ENCODE results near the gene SIRPB1.
"Not testable (repeated sequence)": the region's sequence is repeated elsewhere in the genome, so short reads cannot be mapped to it uniquely, and the experiment has no call there.

SIRPB1 gene

GRCh38 chr20:1646975-1647431, 27.2 kb upstream of the SIRPB1 start:
- H3F3A ChIP-seq (ENCODE audit: insufficient read depth, low read length) = no peaks in the 10 kb centered on the region
- no peak for DNase-seq
- no peaks in the 10 kb centered on the region for H3K9me2 ChIP-seq (replicated peaks; ENCODE audit: insufficient read depth, low read length)
- H3K36me3 ChIP-seq (replicated peaks; ENCODE audit: insufficient read depth, low read length) = no peaks in the 10 kb centered on the region
- TF ChIP-seq EZH2phosphoT487 (IDR thresholded peaks at IDR 0.05; ENCODE audit: low read length) (no peak), EZH2 (optimal IDR thresholded peaks at IDR 0.05; ENCODE audit: low read depth, low read length) (no peak), CTCF (IDR thresholded peaks at IDR 0.05; ENCODE audit: low read length) (no peak)
- H3K9me3 ChIP-seq (replicated peaks; ENCODE audit: insufficient read depth, low read length) = no peaks in the 10 kb centered on the region
- no peaks in the 10 kb centered on the region for H3K4me1 ChIP-seq (ENCODE audit: low read length)
- no peaks in the 10 kb centered on the region for H3K79me2 ChIP-seq (ENCODE audit: low read length)
- H3K27me3 ChIP-seq (replicated peaks; ENCODE audit: insufficient read depth, low read length) = no peaks in the 10 kb centered on the region
- H3K4me2 ChIP-seq (ENCODE audit: low read depth, low read length) = no peak overlapping the region
- no peak overlapping the region for H3K27ac ChIP-seq (ENCODE audit: low read length)
- H2AFZ ChIP-seq (ENCODE audit: low read length) = no peak overlapping the region
- H3K4me3 ChIP-seq (ENCODE audit: low read length) = no peak overlapping the region
- H3K9ac ChIP-seq (ENCODE audit: low read length) = no peak overlapping the region
- H4K20me1 ChIP-seq (ENCODE audit: insufficient read depth, low read length) = no peaks in the 10 kb centered on the region

GRCh38 chr20:1644101-1644962, 24.5 kb upstream of the SIRPB1 start:
- Histone ChIP-seq H2AFZ (ENCODE audit: low read length) (no peak overlapping the region), H3K4me1 (ENCODE audit: low read length) (no peaks in the 10 kb centered on the region), H4K20me1 (ENCODE audit: insufficient read depth, low read length) (no peaks in the 10 kb centered on the region), H3K27me3 (replicated peaks; ENCODE audit: insufficient read depth, low read length) (no peaks in the 10 kb centered on the region), H3K79me2 (ENCODE audit: low read length) (no peaks in the 10 kb centered on the region), H3F3A (ENCODE audit: insufficient read depth, low read length) (no peaks in the 10 kb centered on the region), H3K9me3 (replicated peaks; ENCODE audit: insufficient read depth, low read length) (no peaks in the 10 kb centered on the region), H3K4me3 (ENCODE audit: low read length) (no peak overlapping the region), H3K4me2 (ENCODE audit: low read depth, low read length) (no peak overlapping the region), H3K36me3 (replicated peaks; ENCODE audit: insufficient read depth, low read length) (no peaks in the 10 kb centered on the region), H3K9me2 (replicated peaks; ENCODE audit: insufficient read depth, low read length) (no peaks in the 10 kb centered on the region), H3K27ac (ENCODE audit: low read length) (no peak overlapping the region), H3K9ac (ENCODE audit: low read length) (no peak overlapping the region)
- DNase-seq = no peak
- no peak for TF ChIP-seq CTCF (IDR thresholded peaks at IDR 0.05; ENCODE audit: low read length)
- TF ChIP-seq EZH2phosphoT487 (IDR thresholded peaks at IDR 0.05; ENCODE audit: low read length) = no peak
- no peak for TF ChIP-seq EZH2 (optimal IDR thresholded peaks at IDR 0.05; ENCODE audit: low read depth, low read length)

DNA sequence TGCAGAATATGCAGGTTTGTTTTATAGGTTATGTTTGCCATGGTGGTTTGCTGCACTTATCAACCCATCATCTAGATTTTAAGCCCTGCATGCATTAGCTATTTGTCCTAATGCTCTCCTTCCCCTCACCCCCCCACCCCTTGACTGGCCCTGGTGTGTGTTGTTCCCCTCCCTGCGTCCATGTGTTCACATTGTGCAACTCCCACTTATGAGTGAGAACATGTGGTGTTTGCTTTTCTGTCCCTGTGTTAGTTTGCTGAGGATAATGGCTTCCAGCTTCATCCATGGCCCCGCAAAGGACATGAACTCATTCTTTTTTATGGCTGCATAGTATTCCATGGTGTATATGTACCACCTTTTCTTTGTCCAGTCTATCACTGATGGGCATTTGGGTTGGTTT, 18.8 kb upstream of the SIRPB1 start:
- not testable (repeated sequence) for H3K79me2 ChIP-seq (ENCODE audit: low read length); H3K36me3 ChIP-seq (replicated peaks; ENCODE audit: insufficient read depth, low read length); H3K4me3 ChIP-seq (ENCODE audit: low read length); DNase-seq; H3K27ac ChIP-seq (ENCODE audit: low read length); H3K4me1 ChIP-seq (ENCODE audit: low read length); H3F3A ChIP-seq (ENCODE audit: insufficient read depth, low read length); H3K9ac ChIP-seq (ENCODE audit: low read length); H3K27me3 ChIP-seq (replicated peaks; ENCODE audit: insufficient read depth, low read length); H2AFZ ChIP-seq (ENCODE audit: low read length); H3K4me2 ChIP-seq (ENCODE audit: low read depth, low read length); H3K9me3 ChIP-seq (replicated peaks; ENCODE audit: insufficient read depth, low read length); H3K9me2 ChIP-seq (replicated peaks; ENCODE audit: insufficient read depth, low read length); H4K20me1 ChIP-seq (ENCODE audit: insufficient read depth, low read length)

DNA sequence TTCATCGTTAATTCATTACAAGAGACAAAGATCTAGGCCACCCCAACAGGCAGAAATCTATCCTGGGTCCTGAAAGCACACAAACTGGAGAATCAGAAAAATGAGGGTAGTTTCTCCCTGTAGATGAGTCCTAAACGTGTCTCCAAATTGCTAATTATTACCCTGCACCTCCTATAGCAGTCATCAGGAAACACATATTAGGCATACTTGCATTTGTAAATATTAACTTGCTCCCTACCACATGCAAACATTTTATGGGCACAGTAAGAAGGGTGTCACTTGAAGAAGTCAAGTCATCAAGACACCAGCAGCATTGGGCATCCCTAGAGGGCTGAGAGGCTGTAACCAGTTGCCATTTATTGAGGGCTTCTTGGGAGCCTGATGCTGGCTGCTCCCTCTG, 17.9 kb upstream of the SIRPB1 start:
- no peak for TF ChIP-seq EZH2phosphoT487 (IDR thresholded peaks at IDR 0.05; ENCODE audit: low read length)
- no peaks in the 10 kb centered on the region for H3K36me3 ChIP-seq (replicated peaks; ENCODE audit: insufficient read depth, low read length)
- no peaks in the 10 kb centered on the region for H3K27me3 ChIP-seq (replicated peaks; ENCODE audit: insufficient read depth, low read length)
- H2AFZ ChIP-seq (ENCODE audit: low read length) = no peak overlapping the region
- no peaks in the 10 kb centered on the region for H3K79me2 ChIP-seq (ENCODE audit: low read length)
- H3K9me3 ChIP-seq (replicated peaks; ENCODE audit: insufficient read depth, low read length) = no peaks in the 10 kb centered on the region
- no peak overlapping the region for H3K4me3 ChIP-seq (ENCODE audit: low read length)
- no peaks in the 10 kb centered on the region for H4K20me1 ChIP-seq (ENCODE audit: insufficient read depth, low read length)
- no peak for DNase-seq
- H3K27ac ChIP-seq (ENCODE audit: low read length) = no peak overlapping the region
- H3F3A ChIP-seq (ENCODE audit: insufficient read depth, low read length) = no peaks in the 10 kb centered on the region
- H3K9me2 ChIP-seq (replicated peaks; ENCODE audit: insufficient read depth, low read length) = no peaks in the 10 kb centered on the region
- no peak overlapping the region for H3K9ac ChIP-seq (ENCODE audit: low read length)
- H3K4me1 ChIP-seq (ENCODE audit: low read length) = no peaks in the 10 kb centered on the region
- H3K4me2 ChIP-seq (ENCODE audit: low read depth, low read length) = no peak overlapping the region

All from MM.1S (cell line).